B cell (primary cell): ENCODE results near the gene ADSS1. TPM values are rescaled to one million over a fixed set of nuclear protein-coding genes. Genes with fewer than 3 reads are reported as not detected.

Source experiments
- ATAC-seq: fragments of 200-7000 bp; cut with Tn5 transposase; one replicate; pipeline ENCODE4 v1.10.0; 2021; ENCODE audit warnings: low read depth, mild to moderate bottlenecking, moderate number of reproducible peaks, moderate library complexity
- CTCF ChIA-PET: fragments of 350-600 bp; sonication (Branson Sonifier 250); formaldehyde crosslinking; loops from one replicate; lab custom pipeline; 2021; ENCODE audit warnings: antibody characterized with exemption, inconsistent platforms; lab: Charles Lee
- POLR2A ChIA-PET: fragments of 350-600 bp; sonication (Branson Sonifier 250); formaldehyde crosslinking; loops from one replicate; lab custom pipeline; 2021; ENCODE audit warnings: antibody characterized with exemption; lab: Charles Lee
- DNase-seq: peaks from one replicate; pipeline ENCODE4 v3.0.0; 2013
- H2AFZ ChIP-seq: 2 replicates; pipeline ENCODE4 v1.6.1; 2012; ENCODE audit warnings: mild to moderate bottlenecking, low read depth, low read length; ENCODE audit not compliant: insufficient read depth, poor library complexity, severe bottlenecking
- H3K27ac ChIP-seq, 2 donors: 1 replicate in 1 of 2; 2 replicates in 1 of 2; pipeline ENCODE4 v1.5.1; 2012 to 2013; ENCODE audit warnings: low read length in 2 of 2, mild to moderate bottlenecking in 2 of 2, moderate library complexity in 1 of 2
- H3K27me3 ChIP-seq, 4 experiments: fragments of 200-600 bp in 1 of 4; sonication (generic) in 1 of 4; replicated peaks in 1 of 4; 1 replicate in 2 of 4; 2 replicates in 2 of 4; pipeline versions ENCODE4 v1.6.1 to v1.7.0; 2013 to 2016; ENCODE audit warnings: low read length in 3 of 4, mild to moderate bottlenecking in 2 of 4, mixed read lengths in 1 of 4, moderate library complexity in 1 of 4; ENCODE audit not compliant: insufficient read depth in 4 of 4, control insufficient read depth in 3 of 4; ENCODE audit errors: control extremely low read depth in 1 of 4
- H3K36me3 ChIP-seq, 2 experiments: replicated peaks in 1 of 2; 1 replicate in 1 of 2; 2 replicates in 1 of 2; pipeline versions ENCODE4 v1.6.1 to v1.7.1; 2013; ENCODE audit warnings: low read length in 1 of 2; ENCODE audit not compliant: insufficient read depth in 2 of 2, control insufficient read depth in 1 of 2; ENCODE audit errors: control extremely low read depth in 1 of 2, extremely low read depth in 1 of 2
- H3K4me1 ChIP-seq, 2 donors: fragments of 200-600 bp in 1 of 2; sonication (generic) in 1 of 2; 1 replicate in 1 of 2; 2 replicates in 1 of 2; pipeline versions ENCODE4 v1.5.1 to v1.6.1; 2013 to 2017; ENCODE audit warnings: low read length in 2 of 2; ENCODE audit not compliant: control insufficient read depth in 2 of 2, insufficient read depth in 2 of 2
- H3K4me2 ChIP-seq: replicated peaks from 2 replicates; pipeline ENCODE3; 2012; ENCODE audit warnings: mild to moderate bottlenecking, low read depth, low read length; ENCODE audit not compliant: poor library complexity, severe bottlenecking
- H3K4me3 ChIP-seq, 5 experiments: fragments of 200-600 bp in 1 of 5; sonication (generic) in 1 of 5; 1 replicate in 3 of 5; 2 replicates in 2 of 5; pipeline versions ENCODE4 v1.5.1 to v1.7.0; 2011 to 2016; ENCODE audit warnings: low read length in 4 of 5, mild to moderate bottlenecking in 4 of 5, low read depth in 2 of 5, control low read depth in 1 of 5, moderate library complexity in 1 of 5; ENCODE audit not compliant: insufficient read depth in 1 of 5; ENCODE audit errors: control extremely low read depth in 1 of 5, extremely low read depth in 1 of 5
- H3K79me2 ChIP-seq: fragments of 200-600 bp; sonication (generic); one replicate; pipeline ENCODE4 v1.6.0; 2016; ENCODE audit warnings: low read length; ENCODE audit not compliant: control insufficient read depth, insufficient read depth
- H3K9ac ChIP-seq: fragments of 200-600 bp; sonication (generic); 2 replicates; pipeline ENCODE4 v1.6.1; 2017; ENCODE audit warnings: mild to moderate bottlenecking, low read length, moderate library complexity
- H3K9me3 ChIP-seq, 3 donors: one replicate each; pipeline versions ENCODE4 v1.6.1 to v1.7.1; 2013; ENCODE audit warnings: low read length in 2 of 3; ENCODE audit not compliant: control insufficient read depth in 2 of 3, insufficient read depth in 1 of 3; ENCODE audit errors: control extremely low read depth in 1 of 3
- H4K20me1 ChIP-seq: 2 replicates; pipeline ENCODE4 v1.6.0; 2012; ENCODE audit warnings: mild to moderate bottlenecking, low read length; ENCODE audit not compliant: insufficient read depth, control insufficient read depth, poor library complexity, severe bottlenecking
- H3K27ac Mint-ChIP-seq: one replicate; pipeline ENCODE4 v1.8.0; 2021; ENCODE audit warnings: mixed read lengths
- H3K27me3 Mint-ChIP-seq: one replicate; pipeline ENCODE4 v1.8.0; 2021; ENCODE audit warnings: mixed read lengths
- H3K4me1 Mint-ChIP-seq: one replicate; pipeline ENCODE4 v1.8.0; 2021; ENCODE audit warnings: mixed read lengths
- H3K4me3 Mint-ChIP-seq: one replicate; pipeline ENCODE4 v1.8.0; 2021; ENCODE audit warnings: mixed read lengths
- H3K9me3 Mint-ChIP-seq: one replicate; pipeline ENCODE4 v1.8.0; 2022; ENCODE audit warnings: mixed read lengths; ENCODE audit not compliant: insufficient read depth
- EZH2 ChIP-seq: IDR thresholded peaks from 2 replicates; pipeline ENCODE4 v1.6.1; 2012; ENCODE audit warnings: borderline replicate concordance, low read depth, mild to moderate bottlenecking, moderate library complexity, low read length; ENCODE audit not compliant: insufficient read depth, poor library complexity, severe bottlenecking
- WGBS: methylation state at CpG from one replicate; pipeline ENCODE4 v1.1.5; 2013; ENCODE audit warnings: missing lambda C conversion rate; ENCODE audit not compliant: insufficient coverage; 5-methylcytosine and 5-hydroxymethylcytosine counted together
- intact Hi-C: fragments of 100-400 bp; cut with micrococcal nuclease; formaldehyde crosslinking; loops from one replicate; pipeline ENCODE4 v1.10.0; 2022
- polyA plus RNA-seq: library from polyadenylated mRNA; depleted of rRNA; stranded (reverse); fragments of >200 nt; gene quantifications from 2 replicates; pipeline ENCODE4 v1.2.3, GENCODE V29; 2012
- total RNA-seq, 2 donors: library from RNA; stranded (reverse); fragments of 120-200 nt in 1 of 2; gene quantifications; 1 replicate in 1 of 2; 2 replicates in 1 of 2; pipeline versions ENCODE4 v1.2.3 to v1.2.4, GENCODE V29; 2013 to 2022
- TF ChIP-seq, protein P1 (sequence below): fragments of 200-600 bp; IDR thresholded peaks from one replicate; pipeline ENCODE4 v1.8.0; 2022; ENCODE audit warnings: antibody characterized with exemption, mild to moderate bottlenecking

ADSS1 gene
- total and polyA plus RNA-seq, 2 donors (not counting 1 experiment from before 2014, with no cell fraction given), result 0.33 to 1.7 TPM

DNA sequence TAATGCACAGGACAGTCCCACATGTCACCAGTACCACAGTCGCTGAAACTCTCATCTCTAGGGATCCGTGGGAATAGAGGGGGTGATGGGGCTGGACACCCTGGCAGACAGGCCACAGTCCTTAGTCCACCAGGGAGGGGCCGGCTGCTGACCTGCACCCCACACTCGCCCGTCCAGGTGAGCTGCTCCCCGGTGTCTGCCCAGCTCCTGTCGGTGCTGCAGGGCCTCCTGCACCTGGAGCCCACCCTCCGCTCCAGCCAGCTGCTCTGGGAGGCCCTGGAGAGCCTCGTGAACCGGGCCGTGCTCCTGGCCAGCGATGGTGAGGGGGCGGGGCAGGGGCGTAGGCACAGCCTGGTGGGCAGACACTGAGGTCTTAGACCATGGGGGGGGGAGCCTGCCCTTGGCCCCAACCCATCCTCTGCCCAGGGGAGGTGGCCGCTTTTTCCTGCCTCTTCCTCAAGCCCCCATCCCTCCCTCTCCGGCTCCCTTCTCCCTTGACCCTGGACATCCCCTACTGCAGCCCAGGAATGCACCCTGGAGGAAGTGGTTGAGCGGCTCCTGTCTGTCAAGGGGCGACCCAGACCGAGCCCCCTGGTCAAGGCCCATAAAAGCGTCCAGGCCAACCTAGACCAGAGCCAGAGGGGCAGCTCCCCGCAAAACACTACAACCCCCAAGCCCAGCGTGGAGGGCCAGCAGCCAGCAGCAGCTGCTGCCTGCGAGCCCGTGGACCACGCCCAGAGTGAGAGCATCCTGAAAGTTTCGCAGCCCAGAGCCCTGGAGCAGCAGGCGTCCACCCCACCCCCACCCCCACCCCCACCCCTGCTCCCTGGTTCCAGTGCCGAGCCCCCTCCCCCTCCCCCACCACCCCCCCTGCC, 17.1 kb upstream of the ADSS1 start:
- H3K9me3 ChIP-seq, result no peaks in the 10 kb centered on the region
- Mint-ChIP-seq H3K9me3 (no peaks in the 10 kb centered on the region), H3K27ac (no peak overlapping the region), H3K27me3 (no peaks in the 10 kb centered on the region), H3K4me1 (peaks cover 4% of the 10 kb centered on the region), H3K4me3 (no peak overlapping the region)
- peaks cover 8% of the 10 kb centered on the region for H3K79me2 ChIP-seq
- DNase-seq (no peak), ATAC-seq (no peak)
- ChIA-PET POLR2A (no interaction called here), CTCF (interaction anchor here (0.6 to 2.3 kb wide), 7 partner anchors 10 to 67 kb away, joined by 3 to 9 read pairs (median 4); no protein-coding TSS in a partner anchor)
- no peak overlapping the region for H3K9ac ChIP-seq
- no peak overlapping the region for H3K4me2 ChIP-seq
- no peak overlapping the region for H3K27ac ChIP-seq
- TF ChIP-seq EZH2, result no peak
- TF ChIP-seq, protein P1, sequence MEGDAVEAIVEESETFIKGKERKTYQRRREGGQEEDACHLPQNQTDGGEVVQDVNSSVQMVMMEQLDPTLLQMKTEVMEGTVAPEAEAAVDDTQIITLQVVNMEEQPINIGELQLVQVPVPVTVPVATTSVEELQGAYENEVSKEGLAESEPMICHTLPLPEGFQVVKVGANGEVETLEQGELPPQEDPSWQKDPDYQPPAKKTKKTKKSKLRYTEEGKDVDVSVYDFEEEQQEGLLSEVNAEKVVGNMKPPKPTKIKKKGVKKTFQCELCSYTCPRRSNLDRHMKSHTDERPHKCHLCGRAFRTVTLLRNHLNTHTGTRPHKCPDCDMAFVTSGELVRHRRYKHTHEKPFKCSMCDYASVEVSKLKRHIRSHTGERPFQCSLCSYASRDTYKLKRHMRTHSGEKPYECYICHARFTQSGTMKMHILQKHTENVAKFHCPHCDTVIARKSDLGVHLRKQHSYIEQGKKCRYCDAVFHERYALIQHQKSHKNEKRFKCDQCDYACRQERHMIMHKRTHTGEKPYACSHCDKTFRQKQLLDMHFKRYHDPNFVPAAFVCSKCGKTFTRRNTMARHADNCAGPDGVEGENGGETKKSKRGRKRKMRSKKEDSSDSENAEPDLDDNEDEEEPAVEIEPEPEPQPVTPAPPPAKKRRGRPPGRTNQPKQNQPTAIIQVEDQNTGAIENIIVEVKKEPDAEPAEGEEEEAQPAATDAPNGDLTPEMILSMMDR, result no peak
- no peaks in the 10 kb centered on the region for H3K27me3 ChIP-seq
- peaks cover 0 to 39% of the 10 kb centered on the region in 2 experiments for H3K36me3 ChIP-seq
- H4K20me1 ChIP-seq, result no peaks in the 10 kb centered on the region
- peaks cover 7 to 12% of the 10 kb centered on the region in 2 donors for H3K4me1 ChIP-seq
- H3K4me3 ChIP-seq, result no peak overlapping the region
- WGBS, result 91% methylated on average over 22 of the region's 28 CpGs
- intact Hi-C loops, result no loop called here
- H2AFZ ChIP-seq, result no peak overlapping the region
